Neural cell (in vitro differentiated cells): ENCODE measurements around the gene DYNC1LI2. TPM values are rescaled to one million over a fixed set of nuclear protein-coding genes. Genes with fewer than 3 reads are reported as not detected.

ENCODE experiments used
- H2AFZ ChIP-seq: fragments of 200-600, 300-800 bp; sonication (generic), shearing (Covaris generic); 2 replicates; pipeline ENCODE4 v1.6.0; 2014; ENCODE audit warnings: low read depth, mild to moderate bottlenecking, antibody characterized with exemption, low read length, moderate library complexity
- H3F3A ChIP-seq: fragments of 200-600 bp; shearing (Covaris generic); 2 replicates; pipeline ENCODE4 v1.6.1; 2016; ENCODE audit warnings: mild to moderate bottlenecking, moderate library complexity, mixed read lengths, antibody characterized with exemption, low read length; ENCODE audit not compliant: insufficient read depth, poor library complexity, severe bottlenecking
- H3K27ac ChIP-seq: fragments of 200-600, 300-800 bp; sonication (generic), shearing (Covaris generic); 2 replicates; pipeline ENCODE4 v1.5.1; 2014; ENCODE audit warnings: mild to moderate bottlenecking, low read length, moderate library complexity
- H3K27me3 ChIP-seq: fragments of 300-800, 200-600 bp; sonication (generic), shearing (Covaris generic); 2 replicates; pipeline ENCODE4 v1.6.0; 2014; ENCODE audit warnings: mild to moderate bottlenecking, low read depth, low read length, moderate library complexity; ENCODE audit not compliant: insufficient read depth
- H3K36me3 ChIP-seq: fragments of 300-800, 200-600 bp; sonication (generic), shearing (Covaris generic); 2 replicates; pipeline ENCODE4 v1.5.1; 2014; ENCODE audit warnings: mild to moderate bottlenecking, antibody characterized with exemption, low read length, moderate library complexity; ENCODE audit not compliant: insufficient read depth
- H3K4me2 ChIP-seq: fragments of 300-800, 200-600 bp; sonication (generic), shearing (Covaris generic); 2 replicates; pipeline ENCODE4 v1.6.0; 2014; ENCODE audit warnings: mild to moderate bottlenecking, low read length
- H3K4me3 ChIP-seq: fragments of 300-800, 200-600 bp; sonication (generic), shearing (Covaris generic); 2 replicates; pipeline ENCODE4 v1.5.1; 2014; ENCODE audit warnings: mild to moderate bottlenecking, low read length, moderate library complexity
- H3K79me2 ChIP-seq: fragments of 200-600 bp; shearing (Covaris generic); replicated peaks from 2 replicates; pipeline ENCODE4 v1.6.0; 2014; ENCODE audit warnings: mild to moderate bottlenecking, low read length, moderate library complexity; ENCODE audit not compliant: insufficient read depth
- H3K9ac ChIP-seq: fragments of 300-800, 200-600 bp; sonication (generic), shearing (Covaris generic); 2 replicates; pipeline ENCODE4 v1.6.1; 2016; ENCODE audit warnings: mild to moderate bottlenecking, low read length, mixed read lengths
- H3K9me2 ChIP-seq: fragments of 200-600 bp; shearing (Covaris generic); 2 replicates; pipeline ENCODE4 v1.6.1; 2016; ENCODE audit warnings: mild to moderate bottlenecking, low read length, mixed read lengths; ENCODE audit not compliant: insufficient read depth
- H3K9me3 ChIP-seq: fragments of 200-600, 300-800 bp; sonication (generic), shearing (Covaris generic); 2 replicates; pipeline ENCODE4 v1.6.1; 2016; ENCODE audit warnings: mild to moderate bottlenecking, mixed run types, low read length, moderate library complexity, mixed read lengths
- H4K20me1 ChIP-seq: fragments of 200-600 bp; shearing (Covaris generic); 2 replicates; pipeline ENCODE4 v1.6.1; 2016; ENCODE audit warnings: mild to moderate bottlenecking, mixed run types; ENCODE audit not compliant: insufficient read depth
- EP300 ChIP-seq: fragments of 450-650 bp; conservative IDR thresholded peaks from 2 replicates; pipeline ENCODE4 v1.6.1; 2014; ENCODE audit warnings: antibody characterized with exemption, mild to moderate bottlenecking, moderate library complexity; ENCODE audit not compliant: poor library complexity, severe bottlenecking
- EZH2 ChIP-seq: fragments of 200-600, 300-800 bp; shearing (Covaris generic), sonication (generic); IDR thresholded peaks from 2 replicates; pipeline ENCODE4 v1.6.1; 2014; ENCODE audit warnings: antibody characterized with exemption, low read length, borderline replicate concordance, mild to moderate bottlenecking; ENCODE audit not compliant: insufficient read depth, poor library complexity, severe bottlenecking
- MXI1 ChIP-seq: fragments of 450-650 bp; conservative IDR thresholded peaks from 2 replicates; pipeline ENCODE4 v1.6.1; 2014; ENCODE audit warnings: antibody characterized with exemption, mild to moderate bottlenecking; ENCODE audit not compliant: poor library complexity, severe bottlenecking
- POLR2AphosphoS5 ChIP-seq: IDR thresholded peaks from 2 replicates; pipeline ENCODE4 v1.6.1; 2012
- RAD21 ChIP-seq: fragments of 450-650 bp; conservative IDR thresholded peaks from 2 replicates; pipeline ENCODE4 v1.6.1; 2014; ENCODE audit warnings: antibody characterized with exemption, mild to moderate bottlenecking, moderate library complexity
- SMC3 ChIP-seq: fragments of 450-650 bp; conservative IDR thresholded peaks from 2 replicates; pipeline ENCODE4 v1.6.1; 2014; ENCODE audit warnings: antibody characterized with exemption, mild to moderate bottlenecking, moderate library complexity; ENCODE audit not compliant: poor library complexity
- TAF1 ChIP-seq: IDR thresholded peaks from 2 replicates; pipeline ENCODE4 v1.6.1; 2012; ENCODE audit warnings: low read depth
- polyA plus RNA-seq: library from polyadenylated mRNA; depleted of rRNA; stranded (reverse); fragments of >200 nt; gene quantifications from 2 replicates; pipeline ENCODE4 v1.2.3, GENCODE V29; 2014
- TF ChIP-seq, protein P1 (sequence below): fragments of 450-650 bp; IDR thresholded peaks from 2 replicates; pipeline ENCODE4 v1.5.1; 2014; ENCODE audit warnings: antibody characterized with exemption, mild to moderate bottlenecking, moderate library complexity; ENCODE audit not compliant: poor library complexity, severe bottlenecking
- TF ChIP-seq, protein P2 (sequence below): IDR thresholded peaks from 2 replicates; pipeline ENCODE4 v1.6.1; 2012; ENCODE audit warnings: borderline replicate concordance

DYNC1LI2 gene
- polyA plus RNA-seq, 1 donor from 2014 or later: 249 TPM

DNA sequence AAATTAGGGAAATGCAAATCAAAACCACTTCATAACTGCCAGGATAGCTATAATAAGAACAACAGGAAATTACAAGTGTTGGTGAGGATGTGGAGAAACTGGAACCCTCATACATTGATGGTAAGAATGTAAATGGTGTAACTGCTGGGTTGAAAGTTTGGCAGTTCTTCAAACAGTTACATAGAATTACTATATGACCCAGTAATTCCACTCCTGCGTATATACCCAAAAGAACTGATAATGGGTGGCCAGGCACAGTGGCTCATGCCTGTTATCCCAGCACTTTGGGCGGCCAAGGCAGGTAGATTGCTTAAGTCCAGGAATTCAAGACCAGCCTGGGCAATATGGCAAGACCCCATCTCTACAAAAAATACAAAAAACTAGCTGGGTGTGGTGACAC is 50.4 kb downstream of the DYNC1LI2 start:
- no peaks in the 10 kb centered on the region for H3K9me3 ChIP-seq
- TF ChIP-seq MXI1: no peak
- TF ChIP-seq TAF1: no peak
- TF ChIP-seq RAD21: no peak
- TF ChIP-seq, protein P1, sequence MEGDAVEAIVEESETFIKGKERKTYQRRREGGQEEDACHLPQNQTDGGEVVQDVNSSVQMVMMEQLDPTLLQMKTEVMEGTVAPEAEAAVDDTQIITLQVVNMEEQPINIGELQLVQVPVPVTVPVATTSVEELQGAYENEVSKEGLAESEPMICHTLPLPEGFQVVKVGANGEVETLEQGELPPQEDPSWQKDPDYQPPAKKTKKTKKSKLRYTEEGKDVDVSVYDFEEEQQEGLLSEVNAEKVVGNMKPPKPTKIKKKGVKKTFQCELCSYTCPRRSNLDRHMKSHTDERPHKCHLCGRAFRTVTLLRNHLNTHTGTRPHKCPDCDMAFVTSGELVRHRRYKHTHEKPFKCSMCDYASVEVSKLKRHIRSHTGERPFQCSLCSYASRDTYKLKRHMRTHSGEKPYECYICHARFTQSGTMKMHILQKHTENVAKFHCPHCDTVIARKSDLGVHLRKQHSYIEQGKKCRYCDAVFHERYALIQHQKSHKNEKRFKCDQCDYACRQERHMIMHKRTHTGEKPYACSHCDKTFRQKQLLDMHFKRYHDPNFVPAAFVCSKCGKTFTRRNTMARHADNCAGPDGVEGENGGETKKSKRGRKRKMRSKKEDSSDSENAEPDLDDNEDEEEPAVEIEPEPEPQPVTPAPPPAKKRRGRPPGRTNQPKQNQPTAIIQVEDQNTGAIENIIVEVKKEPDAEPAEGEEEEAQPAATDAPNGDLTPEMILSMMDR: no peak
- TF ChIP-seq POLR2AphosphoS5: no peak
- TF ChIP-seq EZH2: no peak
- TF ChIP-seq EP300: no peak
- no peak for TF ChIP-seq SMC3
- TF ChIP-seq, protein P2, sequence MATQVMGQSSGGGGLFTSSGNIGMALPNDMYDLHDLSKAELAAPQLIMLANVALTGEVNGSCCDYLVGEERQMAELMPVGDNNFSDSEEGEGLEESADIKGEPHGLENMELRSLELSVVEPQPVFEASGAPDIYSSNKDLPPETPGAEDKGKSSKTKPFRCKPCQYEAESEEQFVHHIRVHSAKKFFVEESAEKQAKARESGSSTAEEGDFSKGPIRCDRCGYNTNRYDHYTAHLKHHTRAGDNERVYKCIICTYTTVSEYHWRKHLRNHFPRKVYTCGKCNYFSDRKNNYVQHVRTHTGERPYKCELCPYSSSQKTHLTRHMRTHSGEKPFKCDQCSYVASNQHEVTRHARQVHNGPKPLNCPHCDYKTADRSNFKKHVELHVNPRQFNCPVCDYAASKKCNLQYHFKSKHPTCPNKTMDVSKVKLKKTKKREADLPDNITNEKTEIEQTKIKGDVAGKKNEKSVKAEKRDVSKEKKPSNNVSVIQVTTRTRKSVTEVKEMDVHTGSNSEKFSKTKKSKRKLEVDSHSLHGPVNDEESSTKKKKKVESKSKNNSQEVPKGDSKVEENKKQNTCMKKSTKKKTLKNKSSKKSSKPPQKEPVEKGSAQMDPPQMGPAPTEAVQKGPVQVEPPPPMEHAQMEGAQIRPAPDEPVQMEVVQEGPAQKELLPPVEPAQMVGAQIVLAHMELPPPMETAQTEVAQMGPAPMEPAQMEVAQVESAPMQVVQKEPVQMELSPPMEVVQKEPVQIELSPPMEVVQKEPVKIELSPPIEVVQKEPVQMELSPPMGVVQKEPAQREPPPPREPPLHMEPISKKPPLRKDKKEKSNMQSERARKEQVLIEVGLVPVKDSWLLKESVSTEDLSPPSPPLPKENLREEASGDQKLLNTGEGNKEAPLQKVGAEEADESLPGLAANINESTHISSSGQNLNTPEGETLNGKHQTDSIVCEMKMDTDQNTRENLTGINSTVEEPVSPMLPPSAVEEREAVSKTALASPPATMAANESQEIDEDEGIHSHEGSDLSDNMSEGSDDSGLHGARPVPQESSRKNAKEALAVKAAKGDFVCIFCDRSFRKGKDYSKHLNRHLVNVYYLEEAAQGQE: no peak
- H3K36me3 ChIP-seq: no peaks in the 10 kb centered on the region
- no peaks in the 10 kb centered on the region for H3K79me2 ChIP-seq
- H3K9me2 ChIP-seq: no peaks in the 10 kb centered on the region
- no peak overlapping the region for H3K4me2 ChIP-seq
- H3K4me3 ChIP-seq: no peak overlapping the region
- no peak overlapping the region for H3K27ac ChIP-seq
- no peaks in the 10 kb centered on the region for H3F3A ChIP-seq
- no peaks in the 10 kb centered on the region for H4K20me1 ChIP-seq
- no peaks in the 10 kb centered on the region for H3K27me3 ChIP-seq
- no peak overlapping the region for H2AFZ ChIP-seq
- no peak overlapping the region for H3K9ac ChIP-seq

DNA sequence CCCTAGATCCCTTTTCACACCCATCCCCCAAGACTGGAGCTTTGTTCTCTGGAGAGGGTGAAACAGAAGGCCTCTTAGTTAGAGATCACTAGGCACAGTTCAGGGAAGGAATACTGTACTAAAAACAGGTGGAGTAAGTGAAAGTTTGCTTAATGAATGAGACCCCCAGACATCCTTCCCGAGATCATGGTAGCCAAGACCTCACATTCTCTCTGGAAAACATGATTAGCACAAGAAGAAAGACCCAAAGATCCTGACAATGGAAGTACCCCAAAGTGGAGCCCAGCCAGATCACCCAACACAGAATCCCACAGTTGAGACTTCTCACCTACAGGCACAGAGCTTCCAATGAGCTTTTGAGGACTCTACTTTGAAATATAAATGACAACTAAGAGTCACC is 51.5 kb downstream of the DYNC1LI2 start:
- no peaks in the 10 kb centered on the region for H4K20me1 ChIP-seq
- H3K36me3 ChIP-seq: no peaks in the 10 kb centered on the region
- H3K27me3 ChIP-seq: no peaks in the 10 kb centered on the region
- H3K4me3 ChIP-seq: no peak overlapping the region
- H3K79me2 ChIP-seq: peaks cover 9% of the 10 kb centered on the region
- no peaks in the 10 kb centered on the region for H3K9me2 ChIP-seq
- no peaks in the 10 kb centered on the region for H3F3A ChIP-seq
- H3K4me2 ChIP-seq: no peak overlapping the region
- no peak overlapping the region for H3K9ac ChIP-seq
- TF ChIP-seq, protein P2: no peak
- no peak for TF ChIP-seq SMC3
- TF ChIP-seq, protein P1: no peak
- no peaks in the 10 kb centered on the region for H3K9me3 ChIP-seq
- H3K27ac ChIP-seq: no peak overlapping the region
- no peak overlapping the region for H2AFZ ChIP-seq
